NT2/D1 (cell line): ENCODE results near the gene POLN.

Experiments used
- DNase-seq: peaks from one replicate; pipeline ENCODE4 v3.0.0-alpha.2; 2011; ENCODE audit warnings: low read depth, low spot score
- H3K27me3 ChIP-seq: 2 replicates; pipeline ENCODE4 v1.6.0; 2011; ENCODE audit warnings: mild to moderate bottlenecking; ENCODE audit not compliant: insufficient read length, insufficient read depth
- H3K36me3 ChIP-seq: 2 replicates; pipeline ENCODE4 v1.6.1; 2011; ENCODE audit warnings: mild to moderate bottlenecking, low read length, mixed read lengths; ENCODE audit not compliant: insufficient read depth, insufficient read length
- H3K4me1 ChIP-seq: 2 replicates; pipeline ENCODE4 v1.5.1; 2011; ENCODE audit not compliant: insufficient read depth, insufficient read length
- H3K4me3 ChIP-seq: 2 replicates; pipeline ENCODE4 v1.5.1; 2011; ENCODE audit warnings: low read depth; ENCODE audit not compliant: insufficient read length
- H3K9ac ChIP-seq: 2 replicates; pipeline ENCODE4 v1.6.0; 2011; ENCODE audit warnings: low read depth; ENCODE audit not compliant: insufficient read length
- H3K9me3 ChIP-seq: 2 replicates; pipeline ENCODE4 v1.5.1; 2011; ENCODE audit warnings: mild to moderate bottlenecking, low read length; ENCODE audit not compliant: insufficient read depth
- SUZ12 ChIP-seq: IDR thresholded peaks from 2 replicates; pipeline ENCODE4 v1.6.1; 2011; ENCODE audit not compliant: insufficient read length, insufficient read depth; ENCODE audit errors: extremely low read depth
- YY1 ChIP-seq: IDR thresholded peaks from 2 replicates; pipeline ENCODE4 v1.6.1; 2011; ENCODE audit not compliant: insufficient read length, insufficient read depth
- ZNF274 ChIP-seq: IDR thresholded peaks from 2 replicates; pipeline ENCODE4 v1.6.1; 2011; ENCODE audit warnings: mild to moderate bottlenecking, low read depth, low read length

The POLN gene

GRCh38 chr4:2092669-2093053, 149.3 kb downstream of the POLN start:
- Histone ChIP-seq H3K27me3 (no peaks in the 10 kb centered on the region), H3K36me3 (no peaks in the 10 kb centered on the region), H3K9ac (no peak overlapping the region)

GRCh38 chr4:2091990-2092668, 149.8 kb downstream of the POLN start:
- H3K36me3 ChIP-seq, result no peaks in the 10 kb centered on the region
- H3K9me3 ChIP-seq, result peaks cover 10% of the 10 kb centered on the region; the same call in 1 of the 2 replicates
- H3K4me3 ChIP-seq, result no peak overlapping the region
- TF ChIP-seq YY1 (no peak), SUZ12 (no peak), ZNF274 (no peak)
- no peak overlapping the region for H3K9ac ChIP-seq
- no peaks in the 10 kb centered on the region for H3K27me3 ChIP-seq
- DNase-seq, result no peak
- peaks cover 11% of the 10 kb centered on the region for H3K4me1 ChIP-seq

More at GRCh38 chr4:2092669-2093053, 149.3 kb downstream of the POLN start:
- Histone ChIP-seq H3K4me1 (peaks cover 11% of the 10 kb centered on the region), H3K9me3 (peaks cover 13% of the 10 kb centered on the region; the same call in 1 of the 2 replicates), H3K4me3 (no peak overlapping the region)
- TF ChIP-seq SUZ12 (no peak), YY1 (no peak), ZNF274 (no peak)
- DNase-seq, result no peak

GRCh38 chr4:2090642-2091041, 151.3 kb downstream of the POLN start:
- Histone ChIP-seq H3K9me3 (no peaks in the 10 kb centered on the region), H3K36me3 (no peaks in the 10 kb centered on the region), H3K4me1 (peaks cover 6% of the 10 kb centered on the region), H3K27me3 (no peaks in the 10 kb centered on the region), H3K9ac (no peak overlapping the region), H3K4me3 (no peak overlapping the region)
- TF ChIP-seq ZNF274 (no peak), SUZ12 (no peak), YY1 (no peak)
- DNase-seq, result no peak

- Histone ChIP-seq H3K9me3 (no peaks in the 10 kb centered on the region), H3K9ac (no peak overlapping the region), H3K4me1 (no peaks in the 10 kb centered on the region), H3K36me3 (no peaks in the 10 kb centered on the region), H3K4me3 (no peak overlapping the region), H3K27me3 (no peaks in the 10 kb centered on the region)
- TF ChIP-seq ZNF274, result no peak
- no peak for TF ChIP-seq SUZ12
- TF ChIP-seq YY1, result no peak
- no peak for DNase-seq
Observed at GRCh38 chr4:2089222-2089621, 152.7 kb downstream of the POLN start.

- Histone ChIP-seq H3K27me3 (no peaks in the 10 kb centered on the region), H3K9ac (no peak overlapping the region), H3K4me3 (no peak overlapping the region), H3K4me1 (no peaks in the 10 kb centered on the region), H3K9me3 (no peaks in the 10 kb centered on the region), H3K36me3 (no peaks in the 10 kb centered on the region)
- TF ChIP-seq YY1 (no peak), SUZ12 (no peak), ZNF274 (no peak)
- no peak for DNase-seq
Observed at GRCh38 chr4:2087170-2087569, 154.8 kb downstream of the POLN start.

- Histone ChIP-seq H3K4me1 (no peaks in the 10 kb centered on the region), H3K9ac (no peak overlapping the region), H3K36me3 (no peaks in the 10 kb centered on the region), H3K4me3 (no peak overlapping the region), H3K9me3 (no peaks in the 10 kb centered on the region), H3K27me3 (no peaks in the 10 kb centered on the region)
- DNase-seq, result no peak
- TF ChIP-seq YY1 (no peak), ZNF274 (no peak), SUZ12 (no peak)
Observed at GRCh38 chr4:2085496-2085901, 156.4 kb downstream of the POLN start.

- Histone ChIP-seq H3K4me1 (peaks cover 2% of the 10 kb centered on the region), H3K4me3 (no peak overlapping the region), H3K9ac (no peak overlapping the region), H3K36me3 (no peaks in the 10 kb centered on the region), H3K27me3 (no peaks in the 10 kb centered on the region), H3K9me3 (no peaks in the 10 kb centered on the region)
- DNase-seq, result no peak
- TF ChIP-seq ZNF274, result no peak
- TF ChIP-seq YY1, result no peak
- no peak for TF ChIP-seq SUZ12
Observed at GRCh38 chr4:2084316-2084715, 157.6 kb downstream of the POLN start.

- H3K4me1 ChIP-seq, result peaks cover 2% of the 10 kb centered on the region
- H3K36me3 ChIP-seq, result no peaks in the 10 kb centered on the region
- TF ChIP-seq ZNF274 (no peak), YY1 (no peak), SUZ12 (no peak)
- no peak overlapping the region for H3K9ac ChIP-seq
- no peaks in the 10 kb centered on the region for H3K27me3 ChIP-seq
- no peak for DNase-seq
- no peak overlapping the region for H3K4me3 ChIP-seq
- no peaks in the 10 kb centered on the region for H3K9me3 ChIP-seq
Observed at GRCh38 chr4:2083826-2084160, 158.1 kb downstream of the POLN start.
